HG02943 (cell line): ENCODE data around the gene PRSS50.

Experiments used
- ATAC-seq: cut with Tn5 transposase; IDR thresholded peaks from one replicate; pipeline ENCODE4 v1.9.1; 2021; ENCODE audit warnings: mild to moderate bottlenecking, low read depth, moderate library complexity; ENCODE audit not compliant: unreplicated experiment

PRSS50 gene

GRCh38 chr3:46671541-46672348, 45.9 kb downstream of the PRSS50 start:
- ATAC-seq = no peak

- ATAC-seq = no peak
Measured at GRCh38 chr3:46670891-46671427, 46.7 kb downstream of the PRSS50 start.

- ATAC-seq = no peak
Measured at GRCh38 chr3:46670000-46670890, 47.4 kb downstream of the PRSS50 start.

GRCh38 chr3:46669191-46669999, 48.3 kb downstream of the PRSS50 start:
- ATAC-seq = no peak

GRCh38 chr3:46668591-46668990, 49.1 kb downstream of the PRSS50 start:
- no peak for ATAC-seq

GRCh38 chr3:46668116-46668515, 49.6 kb downstream of the PRSS50 start:
- no peak for ATAC-seq

GRCh38 chr3:46667657-46668056, 50.0 kb downstream of the PRSS50 start:
- ATAC-seq = no peak

- ATAC-seq = no peak
Measured at GRCh38 chr3:46667061-46667621, 50.5 kb downstream of the PRSS50 start.

GRCh38 chr3:46666453-46666845, 51.2 kb downstream of the PRSS50 start:
- ATAC-seq = no peak

- ATAC-seq = no peak
Measured at GRCh38 chr3:46665763-46666452, 51.8 kb downstream of the PRSS50 start.

GRCh38 chr3:46664971-46665762, 52.5 kb downstream of the PRSS50 start:
- ATAC-seq = no peak

GRCh38 chr3:46664188-46664970, 53.3 kb downstream of the PRSS50 start:
- no peak for ATAC-seq

- ATAC-seq = no peak
Measured at GRCh38 chr3:46663591-46664135, 54.0 kb downstream of the PRSS50 start.

- ATAC-seq = no peak
Measured at GRCh38 chr3:46662771-46663551, 54.7 kb downstream of the PRSS50 start.
